ENCODE data around the gene ELF2.
A peak's percentile ranks its signal among the peaks of the same experiment; 100 is the strongest.

Gene ELF2

DNA sequence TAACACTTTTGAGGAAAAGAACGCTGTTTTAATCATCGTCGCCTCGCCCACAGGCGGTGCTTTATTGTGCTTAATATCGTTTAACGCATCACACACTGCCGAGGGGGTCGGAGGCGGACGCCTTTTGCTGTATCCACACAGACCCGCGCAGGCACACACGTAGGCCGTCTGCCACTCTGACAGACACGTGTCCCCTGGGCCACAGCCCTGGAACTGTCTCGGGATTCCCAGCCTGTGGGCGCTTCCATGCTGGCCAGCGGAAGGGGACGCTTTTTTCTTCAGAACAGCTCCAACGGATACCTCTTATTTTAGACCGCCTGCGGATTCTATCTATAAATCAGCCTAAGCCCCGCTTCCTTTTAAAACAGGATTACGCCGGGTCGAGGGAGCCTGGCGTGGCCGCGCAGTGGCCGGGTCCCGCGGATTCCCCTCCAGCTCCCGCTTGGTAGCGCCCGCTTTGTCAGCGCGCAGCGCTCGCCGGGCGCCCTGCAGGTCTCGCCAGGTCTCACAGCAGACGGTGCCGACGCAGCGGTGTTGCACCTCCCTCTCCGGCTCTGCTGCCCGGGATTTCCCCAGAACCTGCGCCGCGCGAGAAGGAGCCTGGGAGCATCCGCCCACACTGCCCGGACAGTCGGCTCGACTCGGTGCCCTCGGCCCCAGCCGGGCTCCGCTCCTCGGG lies 161.6 kb downstream of the ELF2 start, which contains the start of gene NOCT (continued):
- TF ChIP-seq ZNF157 (tag by site-specific recombination; IDR thresholded peaks at IDR 0.05) (no peak), ZNF23 (tag by site-specific recombination; IDR thresholded peaks at IDR 0.05; ENCODE audit: borderline replicate concordance) (no peak), ZNF692 (tag by site-specific recombination; IDR thresholded peaks at IDR 0.05) (peak; percentile 82), ZNF10 (tag by site-specific recombination; IDR thresholded peaks at IDR 0.05) (no peak), ZNF132 (tag by site-specific recombination; IDR thresholded peaks at IDR 0.05; ENCODE audit: borderline replicate concordance) (no peak), ZBTB6 (tag by site-specific recombination; IDR thresholded peaks at IDR 0.05) (no peak), ZFHX2 (tag by site-specific recombination; conservative IDR thresholded peaks at IDR 0.05) (peak; percentile 63), ZNF37A (tag by site-specific recombination; IDR thresholded peaks at IDR 0.05) (no peak), TCF7L2 (IDR thresholded peaks at IDR 0.05; ENCODE audit: borderline replicate concordance, low read depth, low read length) (peak; percentile 38; the same call in 1 of the 2 replicates), ZNF449 (tag by site-specific recombination; IDR thresholded peaks at IDR 0.05) (peak; percentile 55; the same call in 1 of the 2 replicates), ZNF335 (tag by site-specific recombination; conservative IDR thresholded peaks at IDR 0.05) (peak; percentile 97), BCL11B (tag by site-specific recombination; IDR thresholded peaks at IDR 0.05; ENCODE audit: low read depth) (no peak), GLI2 (tag by site-specific recombination; IDR thresholded peaks at IDR 0.05; ENCODE audit: borderline replicate concordance, low read depth) (no peak), ZSCAN23 (tag by site-specific recombination; IDR thresholded peaks at IDR 0.05) (no peak), ZNF670 (tag by site-specific recombination; IDR thresholded peaks at IDR 0.05; ENCODE audit: low read depth) (no peak), SALL2 (tag by site-specific recombination; IDR thresholded peaks at IDR 0.05; ENCODE audit: borderline replicate concordance) (no peak), ZNF2 (tag by site-specific recombination; IDR thresholded peaks at IDR 0.05) (0 out of 2 replicates have a peak, but pooled peaks have one; percentile 11), ZNF654 (tag by site-specific recombination; IDR thresholded peaks at IDR 0.05; ENCODE audit: low read depth) (no peak)
- TF ChIP-seq, protein P1, sequence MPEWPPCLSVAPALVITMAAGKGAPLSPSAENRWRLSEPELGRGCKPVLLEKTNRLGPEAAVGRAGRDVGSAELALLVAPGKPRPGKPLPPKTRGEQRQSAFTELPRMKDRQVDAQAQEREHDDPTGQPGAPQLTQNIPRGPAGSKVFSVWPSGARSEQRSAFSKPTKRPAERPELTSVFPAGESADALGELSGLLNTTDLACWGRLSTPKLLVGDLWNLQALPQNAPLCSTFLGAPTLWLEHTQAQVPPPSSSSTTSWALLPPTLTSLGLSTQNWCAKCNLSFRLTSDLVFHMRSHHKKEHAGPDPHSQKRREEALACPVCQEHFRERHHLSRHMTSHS (tag by site-specific recombination; IDR thresholded peaks at IDR 0.05), result no peak
- TF ChIP-seq, protein P2, sequence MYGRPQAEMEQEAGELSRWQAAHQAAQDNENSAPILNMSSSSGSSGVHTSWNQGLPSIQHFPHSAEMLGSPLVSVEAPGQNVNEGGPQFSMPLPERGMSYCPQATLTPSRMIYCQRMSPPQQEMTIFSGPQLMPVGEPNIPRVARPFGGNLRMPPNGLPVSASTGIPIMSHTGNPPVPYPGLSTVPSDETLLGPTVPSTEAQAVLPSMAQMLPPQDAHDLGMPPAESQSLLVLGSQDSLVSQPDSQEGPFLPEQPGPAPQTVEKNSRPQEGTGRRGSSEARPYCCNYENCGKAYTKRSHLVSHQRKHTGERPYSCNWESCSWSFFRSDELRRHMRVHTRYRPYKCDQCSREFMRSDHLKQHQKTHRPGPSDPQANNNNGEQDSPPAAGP (tag by site-specific recombination; IDR thresholded peaks at IDR 0.05), result peak; percentile 51
